Tibial nerve (tissue), 4 donors: ENCODE data around the gene AMER2. TPM values are rescaled to one million over a fixed set of nuclear protein-coding genes. Genes with fewer than 3 reads are reported as not detected.

Experiments used
- DNase-seq, 2 donors: peaks; one replicate each; pipeline ENCODE4 v3.0.0-alpha.2; 2019; ENCODE audit warnings: low spot score in 2 of 2
- H3K27ac ChIP-seq, 4 donors: fragments of 200-600 bp; sonication (generic) in 3 of 4; one replicate each; pipeline ENCODE4 v1.5.1; 2017 to 2019; ENCODE audit warnings: mild to moderate bottlenecking in 1 of 4
- H3K27me3 ChIP-seq, 2 donors: fragments of 200-600 bp; sonication (generic) in 1 of 2; one replicate each; pipeline versions ENCODE4 v1.5.1 to v1.6.0; 2017 to 2019
- H3K36me3 ChIP-seq, 3 donors: fragments of 200-600 bp; sonication (generic); one replicate each; pipeline ENCODE4 v1.5.1; 2018 to 2019
- H3K4me1 ChIP-seq, 4 donors: fragments of 200-600 bp; sonication (generic) in 3 of 4; one replicate each; pipeline ENCODE4 v1.5.1; 2017 to 2019
- H3K4me3 ChIP-seq, 4 donors: fragments of 200-600 bp; sonication (generic) in 3 of 4; one replicate each; pipeline ENCODE4 v1.5.1; 2017 to 2019; ENCODE audit warnings: mild to moderate bottlenecking in 1 of 4, moderate library complexity in 1 of 4
- H3K9me3 ChIP-seq, 4 donors: fragments of 200-600 bp; sonication (generic) in 3 of 4; one replicate each; pipeline ENCODE4 v1.5.1; 2017 to 2019
- EP300 ChIP-seq, 2 donors: sonication (generic); formaldehyde crosslinking; IDR thresholded peaks; one replicate each; pipeline ENCODE4 v1.6.1; 2017; ENCODE audit warnings: antibody characterized with exemption in 2 of 2, mild to moderate bottlenecking in 1 of 2
- POLR2A ChIP-seq, 2 donors: fragments of 450-650 bp; IDR thresholded peaks; one replicate each; pipeline ENCODE4 v1.6.1; 2017; ENCODE audit warnings: antibody characterized with exemption in 2 of 2, mild to moderate bottlenecking in 2 of 2, moderate library complexity in 2 of 2
- WGBS, 2 donors: methylation state at CpG; one replicate each; pipeline ENCODE4 v1.1.5; 2018; 5-methylcytosine and 5-hydroxymethylcytosine counted together
- total RNA-seq, 4 donors: library from RNA; depleted of rRNA; stranded (reverse); fragments of >200 nt; gene quantifications; one replicate each; pipeline ENCODE4 v1.1.0, GENCODE V29; 2016
- TF ChIP-seq, protein P1 (sequence below), 5 experiments: fragments of 200-600 bp in 3 of 5; fragments of 450-650 bp in 2 of 5; sonication (generic) in 3 of 5; IDR thresholded peaks; one replicate each; pipeline ENCODE4 v1.5.1; 2016 to 2019; ENCODE audit warnings: antibody characterized with exemption in 5 of 5, mild to moderate bottlenecking in 3 of 5, moderate library complexity in 2 of 5

Gene AMER2, protein sequence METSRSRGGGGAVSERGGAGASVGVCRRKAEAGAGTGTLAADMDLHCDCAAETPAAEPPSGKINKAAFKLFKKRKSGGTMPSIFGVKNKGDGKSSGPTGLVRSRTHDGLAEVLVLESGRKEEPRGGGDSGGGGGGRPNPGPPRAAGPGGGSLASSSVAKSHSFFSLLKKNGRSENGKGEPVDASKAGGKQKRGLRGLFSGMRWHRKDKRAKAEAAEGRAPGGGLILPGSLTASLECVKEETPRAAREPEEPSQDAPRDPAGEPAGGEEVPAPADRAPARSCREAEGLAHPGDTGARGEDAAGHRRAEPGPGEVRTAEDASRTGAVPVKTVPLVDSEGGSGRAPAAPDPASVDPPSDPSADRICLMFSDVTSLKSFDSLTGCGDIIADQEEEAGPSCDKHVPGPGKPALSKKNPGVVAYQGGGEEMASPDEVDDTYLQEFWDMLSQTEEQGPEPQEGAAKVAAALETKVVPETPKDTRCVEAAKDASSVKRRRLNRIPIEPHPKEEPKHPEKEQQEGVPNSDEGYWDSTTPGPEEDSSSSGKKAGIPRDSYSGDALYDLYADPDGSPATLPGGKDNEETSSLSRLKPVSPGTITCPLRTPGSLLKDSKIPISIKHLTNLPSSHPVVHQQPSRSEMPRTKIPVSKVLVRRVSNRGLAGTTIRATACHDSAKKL
- 1 to 10 TPM in 1 of 4 donors, under 1 TPM in 1, not detected in 2; 0.22 to 1.4 TPM for total RNA-seq

DNA sequence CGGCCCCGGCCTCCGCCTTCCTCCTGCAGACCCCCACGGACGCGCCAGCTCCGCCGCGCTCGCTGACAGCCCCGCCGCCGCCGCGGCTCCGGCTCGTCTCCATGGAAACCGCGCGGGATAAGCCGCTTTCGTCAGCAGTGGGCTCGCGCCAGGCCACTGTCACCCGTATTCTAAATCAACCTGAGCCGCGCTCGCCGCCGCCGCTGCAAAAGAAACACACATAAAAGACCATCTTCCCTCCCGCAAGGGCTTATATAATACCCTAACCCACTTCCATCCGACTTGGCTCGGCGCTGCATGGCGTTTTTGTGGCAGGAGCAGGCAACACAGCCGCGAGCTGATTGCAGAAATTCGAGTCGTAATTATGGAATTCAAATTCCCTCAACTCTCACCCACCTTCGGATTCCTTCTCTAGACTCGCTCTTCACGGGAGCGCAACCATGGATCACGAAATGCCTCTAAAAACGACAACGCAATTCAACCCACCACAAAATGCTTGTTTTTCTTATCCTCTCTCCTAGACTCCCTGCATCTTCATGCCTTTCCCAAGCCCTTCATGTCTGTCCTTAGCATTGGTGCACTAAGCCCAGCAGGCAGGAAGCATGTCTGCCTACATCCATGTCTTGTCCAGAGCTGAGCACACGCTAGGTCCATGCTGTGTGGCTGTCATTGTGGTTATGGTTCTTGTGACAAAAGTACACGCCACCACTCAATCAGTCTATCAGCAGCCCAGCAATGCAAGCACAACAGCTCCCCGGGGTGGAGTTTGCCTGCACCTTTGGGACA is at the start of gene AMER2:
Gene AMER2, minus strand, starts transcription at position 772 of the 786 bp plus-strand sequence. Its CDS starts 669 bp downstream, at position 103.
- H3K27me3 ChIP-seq = peaks cover 0 to 68% of the 10 kb centered on the region in 2 donors
- TF ChIP-seq POLR2A (IDR thresholded peaks at IDR 0.05) = no peak
- TF ChIP-seq, protein P1, sequence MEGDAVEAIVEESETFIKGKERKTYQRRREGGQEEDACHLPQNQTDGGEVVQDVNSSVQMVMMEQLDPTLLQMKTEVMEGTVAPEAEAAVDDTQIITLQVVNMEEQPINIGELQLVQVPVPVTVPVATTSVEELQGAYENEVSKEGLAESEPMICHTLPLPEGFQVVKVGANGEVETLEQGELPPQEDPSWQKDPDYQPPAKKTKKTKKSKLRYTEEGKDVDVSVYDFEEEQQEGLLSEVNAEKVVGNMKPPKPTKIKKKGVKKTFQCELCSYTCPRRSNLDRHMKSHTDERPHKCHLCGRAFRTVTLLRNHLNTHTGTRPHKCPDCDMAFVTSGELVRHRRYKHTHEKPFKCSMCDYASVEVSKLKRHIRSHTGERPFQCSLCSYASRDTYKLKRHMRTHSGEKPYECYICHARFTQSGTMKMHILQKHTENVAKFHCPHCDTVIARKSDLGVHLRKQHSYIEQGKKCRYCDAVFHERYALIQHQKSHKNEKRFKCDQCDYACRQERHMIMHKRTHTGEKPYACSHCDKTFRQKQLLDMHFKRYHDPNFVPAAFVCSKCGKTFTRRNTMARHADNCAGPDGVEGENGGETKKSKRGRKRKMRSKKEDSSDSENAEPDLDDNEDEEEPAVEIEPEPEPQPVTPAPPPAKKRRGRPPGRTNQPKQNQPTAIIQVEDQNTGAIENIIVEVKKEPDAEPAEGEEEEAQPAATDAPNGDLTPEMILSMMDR (IDR thresholded peaks at IDR 0.05) = no peak
- no peak for TF ChIP-seq EP300 (IDR thresholded peaks at IDR 0.05)
- H3K4me3 ChIP-seq = peak within 1 kb of the TSS; percentile 18 to 48 (median 27)
- H3K9me3 ChIP-seq = no peaks in the 10 kb centered on the region
- no peaks in the 10 kb centered on the region for H3K36me3 ChIP-seq
- H3K27ac ChIP-seq = no peak within 1 kb of the TSS
- WGBS, 2 donors = 4 to 6% methylated on average over 33 to 49 of the region's 50 CpGs
- H3K4me1 ChIP-seq = peaks cover 0 to 18% (median 3%) of the 10 kb centered on the region in 4 donors
- peak in 1 of 2 donors; percentile 46 for DNase-seq

- WGBS, 2 donors = 75 to 78% methylated on average over 5 of the region's 5 CpGs
- Histone ChIP-seq H3K36me3 (no peaks in the 10 kb centered on the region), H3K4me3 (no peak overlapping the region), H3K4me1 (peaks cover 0 to 13% (median 2%) of the 10 kb centered on the region in 4 donors), H3K27me3 (peaks cover 0 to 4% of the 10 kb centered on the region in 2 donors), H3K9me3 (no peaks in the 10 kb centered on the region), H3K27ac (no peak overlapping the region)
- no peak for DNase-seq
- TF ChIP-seq POLR2A (IDR thresholded peaks at IDR 0.05) = no peak
- TF ChIP-seq EP300 (IDR thresholded peaks at IDR 0.05) = no peak
- TF ChIP-seq, protein P1 (IDR thresholded peaks at IDR 0.05) = no peak
Measured at GRCh38 chr13:25218019-25218418, 45.9 kb upstream of the AMER2 start.

DNA sequence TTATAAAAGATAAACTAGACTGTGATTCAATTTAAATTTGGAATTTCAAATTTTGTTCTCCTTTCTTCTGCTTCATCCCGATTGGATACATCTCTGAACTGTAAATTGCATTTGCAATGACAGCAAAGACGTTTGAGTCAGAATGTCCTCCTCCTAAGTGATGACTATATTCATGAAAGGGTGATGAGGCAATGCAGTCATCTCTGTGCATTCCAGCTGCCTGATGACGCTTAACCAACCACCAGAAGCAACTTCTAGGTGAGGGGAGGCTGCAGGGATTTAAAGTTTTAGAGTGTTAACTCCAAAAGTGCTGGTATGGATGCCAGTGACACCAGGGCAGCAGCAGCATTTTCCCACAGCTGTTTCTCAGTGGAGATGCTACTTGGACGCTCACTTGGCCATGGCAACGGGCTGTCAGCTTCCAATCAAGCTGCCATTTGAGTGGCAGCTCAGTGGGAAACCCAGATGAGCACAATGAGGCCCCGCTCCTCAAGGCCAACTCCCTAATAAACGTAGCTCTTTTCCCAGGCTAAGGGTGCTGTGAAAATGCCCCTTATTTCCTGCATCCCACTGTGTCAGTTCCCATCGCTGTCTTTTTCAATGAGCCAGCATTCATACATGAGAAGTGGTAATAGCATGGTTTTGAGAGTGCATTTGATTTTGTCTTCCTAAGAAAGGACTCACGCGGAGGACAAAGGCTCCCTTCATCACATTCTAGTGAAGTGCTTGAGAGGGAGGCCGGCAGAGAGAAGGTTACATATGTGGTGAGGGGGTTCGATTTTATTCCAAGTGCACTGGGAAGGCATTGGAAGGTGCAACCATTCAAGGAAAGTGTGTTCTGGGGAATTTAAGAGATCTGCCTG is 45.2 kb upstream of the AMER2 start:
- no peak overlapping the region for H3K27ac ChIP-seq
- H3K4me3 ChIP-seq = no peak overlapping the region
- H3K27me3 ChIP-seq = no peaks in the 10 kb centered on the region
- no peak for DNase-seq
- H3K9me3 ChIP-seq = no peaks in the 10 kb centered on the region
- WGBS, 2 donors = 40 to 43% methylated on average over 11 to 12 of the region's 12 CpGs
- H3K4me1 ChIP-seq = peaks cover 0 to 13% (median 2%) of the 10 kb centered on the region in 4 donors
- TF ChIP-seq POLR2A (IDR thresholded peaks at IDR 0.05) = no peak
- TF ChIP-seq EP300 (IDR thresholded peaks at IDR 0.05) = no peak
- TF ChIP-seq, protein P1 (IDR thresholded peaks at IDR 0.05) = no peak
- no peaks in the 10 kb centered on the region for H3K36me3 ChIP-seq

- Histone ChIP-seq H3K9me3 (no peaks in the 10 kb centered on the region), H3K27ac (peak overlapping the region in 2 of 4 donors; percentile 67 to 71), H3K4me1 (peaks cover 0 to 13% (median 2%) of the 10 kb centered on the region in 4 donors), H3K27me3 (no peaks in the 10 kb centered on the region), H3K36me3 (no peaks in the 10 kb centered on the region), H3K4me3 (no peak overlapping the region)
- no peak for DNase-seq
- TF ChIP-seq, protein P1 (IDR thresholded peaks at IDR 0.05) = no peak
- no peak for TF ChIP-seq POLR2A (IDR thresholded peaks at IDR 0.05)
- no peak for TF ChIP-seq EP300 (IDR thresholded peaks at IDR 0.05)
- 58 to 61% methylated on average over 3 of the region's 3 CpGs for WGBS, 2 donors
Measured at GRCh38 chr13:25215253-25215575, 43.1 kb upstream of the AMER2 start.
